Fibroblast of villous mesenchyme (primary cell): ENCODE data around the gene ZNF532. TPM values are rescaled to one million over a fixed set of nuclear protein-coding genes. Genes with fewer than 3 reads are reported as not detected.

ENCODE experiments used
- DNase-seq: peaks from one replicate; pipeline ENCODE4 v3.0.0-alpha.2; 2010; ENCODE audit warnings: low read depth
- H3K4me3 ChIP-seq: 2 replicates; pipeline ENCODE4 v1.5.1; 2011; ENCODE audit warnings: low read depth, mild to moderate bottlenecking, low read length
- CTCF ChIP-seq: IDR thresholded peaks from 2 replicates; pipeline ENCODE4 v1.5.1; 2012; ENCODE audit warnings: low read depth, mild to moderate bottlenecking, low read length; ENCODE audit not compliant: insufficient read depth
- total RNA-seq: library from RNA; depleted of rRNA; stranded (reverse); fragments of >200 nt; gene quantifications from 2 replicates; pipeline ENCODE4 v1.2.3, GENCODE V29; 2012

The ZNF532 gene
- total RNA-seq, 1 donor: 45.8 TPM

- no peak for DNase-seq
- no peak for TF ChIP-seq CTCF
- no peak overlapping the region for H3K4me3 ChIP-seq
These were observed 64.5 kb downstream of the ZNF532 start for GRCh38 chr18:58929206-58929605.

GRCh38 chr18:58934356-58934755 lies 69.7 kb downstream of the ZNF532 start:
- H3K4me3 ChIP-seq: no peak overlapping the region
- TF ChIP-seq CTCF: no peak
- DNase-seq: no peak

- TF ChIP-seq CTCF: no peak
- no peak for DNase-seq
These were observed 70.4 kb downstream of the ZNF532 start for GRCh38 chr18:58934933-58935577.

GRCh38 chr18:58937071-58937886 lies 72.6 kb downstream of the ZNF532 start:
- H3K4me3 ChIP-seq: no peak overlapping the region
- TF ChIP-seq CTCF: no peak
- DNase-seq: peak; percentile 83

More at GRCh38 chr18:58934933-58935577, 70.4 kb downstream of the ZNF532 start:
- no peak overlapping the region for H3K4me3 ChIP-seq

GRCh38 chr18:58937887-58938267 lies 73.2 kb downstream of the ZNF532 start:
- no peak for TF ChIP-seq CTCF
- H3K4me3 ChIP-seq: no peak overlapping the region
- DNase-seq: peak; percentile 25

GRCh38 chr18:58941426-58942099 lies 76.9 kb downstream of the ZNF532 start:
- DNase-seq: no peak
- TF ChIP-seq CTCF: no peak
- no peak overlapping the region for H3K4me3 ChIP-seq
